HG02588 (cell line): Measurements from ENCODE around the gene NGEF.

Experiments
- ATAC-seq: cut with Tn5 transposase; IDR thresholded peaks from one replicate; pipeline ENCODE4 v1.9.1; 2021; ENCODE audit warnings: mild to moderate bottlenecking, moderate library complexity; ENCODE audit not compliant: unreplicated experiment

Gene NGEF

DNA sequence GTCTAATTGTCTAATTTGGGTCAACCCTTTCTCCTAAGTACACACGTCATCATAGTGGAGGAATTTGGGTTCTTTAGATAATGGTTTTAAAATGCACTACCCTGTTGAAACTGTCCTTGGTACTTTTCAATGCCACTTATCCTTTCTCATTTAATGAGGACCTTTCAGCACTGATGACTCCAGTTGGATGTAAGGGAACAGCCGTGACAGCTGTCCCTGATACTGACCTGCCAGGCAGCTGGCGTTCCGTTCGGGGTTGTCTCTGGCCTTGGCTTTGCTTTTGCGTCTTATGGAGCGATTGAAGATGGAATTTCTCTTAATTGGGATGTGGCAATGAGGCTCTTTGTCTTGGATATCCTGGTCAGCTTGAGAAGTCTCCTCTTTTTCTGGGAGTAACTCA is 38.7 kb downstream of the NGEF start:
- no peak for ATAC-seq

DNA sequence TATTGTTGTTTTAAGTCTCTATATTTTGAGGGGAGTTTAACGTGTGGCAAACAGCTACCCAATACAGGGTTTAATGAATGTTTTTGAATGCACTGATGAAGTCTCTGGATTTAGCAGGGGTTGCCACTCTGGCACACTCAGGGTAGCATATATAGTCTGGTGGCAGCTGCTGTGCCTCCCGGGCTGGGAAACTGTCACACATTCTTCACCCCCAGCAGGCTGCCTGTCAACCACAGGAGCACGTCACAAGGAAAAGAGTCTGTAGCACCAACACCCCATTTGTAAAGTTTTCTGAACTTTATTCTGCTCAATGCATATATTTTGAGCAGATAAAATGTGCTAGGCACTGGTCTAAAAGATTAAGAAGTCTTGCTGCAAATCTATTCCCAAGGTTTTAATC is 39.3 kb downstream of the NGEF start:
- no peak for ATAC-seq

DNA sequence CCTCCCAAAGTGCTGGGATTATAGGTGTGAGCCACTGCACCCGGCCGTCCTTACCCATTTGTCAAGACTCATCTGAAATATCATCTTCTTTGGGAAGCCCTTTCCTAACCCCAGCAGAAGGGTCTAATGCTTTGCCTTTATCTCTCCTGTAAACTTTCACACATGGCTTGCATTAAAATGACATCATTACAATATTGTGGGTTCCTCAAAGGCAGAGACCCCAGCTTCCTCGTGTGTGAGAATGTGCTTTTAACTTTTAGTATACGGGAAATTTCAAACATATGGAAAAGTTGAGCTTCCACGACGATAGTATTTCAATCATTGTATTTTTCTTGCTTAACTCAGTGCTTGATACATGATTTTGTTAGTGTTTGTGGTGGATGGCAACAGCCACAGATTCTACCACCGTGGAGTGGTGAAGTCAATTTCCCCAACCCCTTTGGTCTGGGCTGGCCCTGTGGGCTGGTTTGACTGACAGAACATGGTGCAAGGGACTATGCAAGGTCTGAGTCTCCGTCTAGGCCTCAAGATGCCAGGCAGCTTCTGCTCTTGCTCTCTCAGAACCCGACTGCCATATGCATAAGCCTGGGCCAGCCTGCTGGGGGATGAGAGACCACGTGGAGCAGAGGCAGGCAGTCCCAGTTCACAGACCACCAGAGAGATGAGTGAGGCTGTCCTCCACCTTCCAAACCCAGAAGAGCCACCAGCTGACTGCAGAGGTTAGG is 39.9 kb downstream of the NGEF start:
- no peak for ATAC-seq

DNA sequence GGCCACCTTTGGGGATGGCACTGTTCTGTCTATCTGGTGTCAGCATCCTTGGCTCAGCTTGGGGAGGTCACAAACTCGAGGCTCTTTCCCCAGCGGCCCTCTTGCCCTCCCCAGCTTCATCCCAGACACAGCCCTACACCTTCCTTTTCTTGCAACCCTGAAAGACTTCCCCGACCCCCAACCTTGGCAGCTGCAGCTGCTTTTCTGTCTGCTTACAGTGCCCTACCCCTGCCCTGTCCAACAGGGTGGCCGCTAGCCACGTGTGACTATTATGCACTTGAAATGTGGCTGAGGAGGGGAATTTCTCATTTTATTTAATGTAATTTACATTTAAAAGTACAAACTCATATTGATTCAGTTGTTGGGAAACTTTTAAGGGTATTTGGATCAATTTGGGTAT is 41.3 kb downstream of the NGEF start:
- no peak for ATAC-seq

DNA sequence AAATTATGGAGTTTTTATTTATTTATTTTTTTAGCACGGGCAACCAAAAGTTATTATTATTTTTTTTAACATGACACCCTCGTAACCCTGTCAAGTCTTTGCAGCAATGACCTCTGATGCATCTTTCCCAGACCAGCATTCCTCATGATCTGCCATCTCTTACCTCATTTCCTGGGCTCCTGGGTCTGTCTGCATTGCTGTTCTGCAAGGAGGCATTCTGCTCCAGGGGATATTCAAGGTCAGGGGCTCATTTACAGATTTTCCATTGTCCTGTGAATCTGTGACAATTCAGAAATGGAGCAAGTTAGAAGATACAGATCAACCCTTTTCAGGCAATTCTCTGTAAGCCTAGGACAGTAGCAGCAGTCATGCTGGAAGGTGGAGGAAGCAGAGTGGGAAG is 43.0 kb downstream of the NGEF start:
- ATAC-seq = no peak

DNA sequence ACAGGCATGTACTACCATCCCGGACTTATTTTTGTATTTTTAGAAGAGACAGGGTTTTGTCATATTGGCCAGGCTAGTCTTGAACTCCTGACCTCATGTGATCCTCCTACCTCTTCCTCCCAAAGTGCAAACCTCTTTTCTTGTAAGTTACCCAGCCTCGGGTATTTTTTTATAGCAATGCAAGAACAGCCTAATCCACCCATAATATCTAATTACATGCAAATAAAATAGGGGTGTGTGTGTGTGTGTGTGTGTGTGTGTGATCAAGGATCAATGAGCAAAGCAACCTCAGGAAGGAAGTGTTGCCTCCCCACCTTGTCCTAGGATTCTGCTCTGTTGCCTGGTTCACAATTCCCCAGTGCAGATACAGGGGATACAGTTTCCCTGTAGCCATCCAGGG is 45.6 kb downstream of the NGEF start:
- no peak for ATAC-seq

DNA sequence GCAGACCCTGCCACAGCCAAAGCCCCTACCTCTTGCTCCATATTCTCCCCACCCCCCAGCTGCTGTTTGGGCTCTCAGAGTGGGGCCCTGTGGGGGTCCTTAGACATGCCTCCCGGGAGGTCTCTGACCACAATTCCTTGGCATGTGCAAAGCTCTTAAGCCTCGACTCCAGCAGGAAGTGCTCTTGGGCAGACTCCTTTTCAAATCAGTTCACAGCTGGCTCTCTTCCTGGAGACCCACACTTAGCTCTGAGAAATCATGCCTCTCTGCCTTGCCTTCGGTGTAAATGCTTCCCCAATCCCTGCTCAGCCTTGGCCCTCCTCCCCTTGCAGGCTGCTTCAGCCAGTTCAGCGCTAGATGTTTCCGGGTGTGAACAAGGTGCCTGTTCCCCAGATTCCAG is 46.9 kb downstream of the NGEF start:
- ATAC-seq = no peak

DNA sequence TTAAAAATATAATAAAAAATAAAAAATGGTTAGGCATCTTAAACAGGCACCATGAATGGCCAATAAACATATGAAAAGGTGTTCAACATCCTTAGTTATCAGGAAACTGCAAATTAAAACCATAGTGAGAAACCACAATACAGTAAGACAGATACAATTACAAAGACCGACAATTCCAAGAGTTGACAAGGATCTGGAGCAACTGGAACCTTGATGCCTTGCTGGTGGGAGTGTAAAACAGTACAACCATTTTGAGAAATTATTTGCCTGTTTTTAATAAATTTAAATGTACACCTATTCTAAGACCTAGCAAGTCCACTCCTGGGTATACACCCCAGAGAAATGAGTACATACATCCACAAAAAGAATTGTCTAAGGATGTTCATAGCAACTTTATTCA is 49.1 kb downstream of the NGEF start:
- no peak for ATAC-seq

DNA sequence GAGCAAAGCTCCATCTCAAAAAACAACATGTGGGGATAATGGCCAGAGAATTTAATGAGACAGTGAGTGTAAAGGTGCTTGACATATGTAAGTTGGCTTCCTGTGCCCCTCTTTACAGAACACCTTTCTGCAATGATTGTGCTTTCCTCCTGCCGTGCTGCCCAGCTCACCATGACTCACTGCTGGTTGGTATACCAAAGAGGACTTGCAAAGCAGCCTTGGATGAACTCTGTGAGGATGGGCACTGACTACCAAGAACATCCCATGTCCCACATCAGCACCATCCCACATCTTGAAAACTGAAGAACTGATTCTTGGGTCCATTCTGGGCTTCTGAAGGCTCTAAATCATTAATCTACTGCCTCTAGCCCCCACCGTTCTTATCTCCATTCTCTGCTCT is 52.2 kb downstream of the NGEF start:
- ATAC-seq = no peak

DNA sequence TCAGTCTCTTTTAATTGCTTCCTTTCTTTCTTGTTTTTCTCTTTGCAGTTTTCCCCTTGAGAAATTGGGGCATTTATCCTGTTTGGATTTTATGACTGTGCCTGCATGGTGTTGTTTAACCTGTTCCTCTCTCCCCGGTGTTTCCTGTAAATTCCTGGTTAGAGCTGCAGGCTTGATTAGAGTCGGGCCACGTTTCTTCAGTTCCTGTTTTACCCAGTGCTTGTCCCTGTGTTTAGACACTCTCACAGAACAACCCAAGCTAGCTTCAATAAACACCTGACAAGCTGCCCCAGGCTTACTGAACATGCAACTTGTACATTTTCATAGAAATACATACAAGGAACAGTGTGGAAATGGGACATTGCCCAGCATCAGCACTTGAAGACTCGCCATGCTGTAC is 53.9 kb downstream of the NGEF start:
- no peak for ATAC-seq

DNA sequence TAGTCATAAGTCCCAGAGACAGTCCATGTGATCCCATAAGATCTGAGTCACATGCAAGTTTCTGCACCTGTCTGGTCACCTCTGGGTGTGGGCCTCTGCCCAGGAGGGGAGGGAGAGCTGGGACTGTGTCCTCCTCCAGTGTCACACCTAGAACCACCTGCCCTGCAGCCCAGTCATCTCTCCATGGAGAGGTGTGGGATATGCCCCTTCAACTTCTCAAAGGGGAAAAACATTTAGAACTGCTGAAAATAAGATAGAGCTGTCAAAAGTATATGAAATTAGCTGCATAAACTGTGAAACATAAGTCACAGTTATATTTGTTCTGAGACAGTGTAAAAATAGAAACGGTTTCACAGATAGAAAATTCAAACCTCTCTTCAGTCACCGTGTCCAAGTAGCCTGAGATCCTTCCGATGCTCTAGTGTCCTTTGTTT is 55.4 kb downstream of the NGEF start:
- no peak for ATAC-seq

DNA sequence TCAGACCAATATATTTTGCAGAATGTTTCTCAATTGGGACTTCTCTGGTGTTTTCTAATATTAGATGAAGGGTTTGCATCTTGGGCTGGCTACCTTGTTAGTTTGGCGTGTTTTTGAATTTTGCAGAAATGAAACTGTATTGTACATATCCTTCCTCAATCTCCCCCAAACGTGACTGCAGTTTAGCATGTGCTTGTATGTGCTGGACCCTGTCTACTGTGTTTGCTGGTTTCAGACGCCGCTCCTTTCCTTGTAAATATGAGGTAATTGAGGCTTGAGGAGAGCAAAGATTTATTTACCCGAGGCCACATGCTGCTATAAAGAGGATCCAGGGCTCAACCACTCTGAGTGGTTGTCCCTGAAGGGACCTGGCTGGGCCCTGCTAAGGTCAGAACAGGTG is 57.2 kb downstream of the NGEF start:
- ATAC-seq = no peak

DNA sequence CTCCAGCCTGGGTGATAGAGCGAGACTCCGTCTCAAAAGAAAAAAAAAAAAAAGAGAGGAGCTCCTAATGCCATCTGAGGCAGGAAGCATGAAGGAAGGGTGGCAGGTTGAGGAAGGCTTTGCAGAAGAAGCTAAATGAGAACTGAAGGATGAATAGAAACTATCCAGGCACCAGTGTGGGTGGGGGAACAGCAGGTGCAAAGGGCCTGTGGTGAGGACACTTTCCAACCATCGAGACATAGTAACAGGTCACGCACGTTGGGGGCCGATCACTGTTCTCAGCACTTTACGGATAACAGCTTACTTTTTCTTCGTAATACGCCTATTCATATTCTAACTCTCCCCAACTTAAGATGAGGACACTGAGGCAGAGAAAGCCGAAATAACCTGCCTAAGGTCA is 58.4 kb downstream of the NGEF start:
- ATAC-seq = no peak

DNA sequence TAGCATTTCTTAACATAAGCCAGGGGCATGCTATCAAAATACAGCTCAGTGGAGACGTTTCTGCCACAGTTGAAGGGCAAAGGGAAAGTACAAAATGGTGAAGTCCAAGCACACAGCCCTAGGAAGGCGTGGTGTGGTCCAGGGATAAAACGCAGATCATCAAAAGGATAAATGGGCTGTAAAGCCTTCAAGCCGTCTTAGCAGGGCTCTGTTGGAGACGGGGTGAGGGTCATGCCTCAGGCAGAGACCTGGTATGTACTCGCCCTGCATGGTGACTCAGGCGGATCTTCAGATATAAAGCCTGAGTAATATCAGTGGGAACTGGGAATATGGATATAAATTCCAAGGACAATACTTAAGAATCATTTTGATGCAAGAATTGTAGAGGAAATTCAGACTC is 61.2 kb downstream of the NGEF start:
- no peak for ATAC-seq

DNA sequence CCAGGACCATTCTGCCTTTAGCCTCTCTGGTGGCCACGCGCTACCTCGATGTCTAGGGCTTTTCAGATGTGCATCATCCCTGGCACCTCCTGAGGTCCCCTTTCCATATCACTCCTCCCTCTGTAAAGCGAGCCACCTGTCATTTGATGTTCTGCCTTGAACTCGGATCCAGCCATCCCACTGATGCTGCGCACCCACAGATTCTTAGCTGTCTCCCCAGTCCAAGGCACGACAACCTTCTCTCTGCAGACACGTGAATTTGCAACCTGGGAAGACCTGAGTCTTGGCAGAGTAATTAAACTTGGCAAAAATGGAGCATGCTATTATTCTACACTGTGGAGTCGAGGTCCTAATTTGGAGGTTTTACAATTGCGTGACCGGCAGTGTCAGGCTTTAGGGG is 61.9 kb downstream of the NGEF start:
- no peak for ATAC-seq

DNA sequence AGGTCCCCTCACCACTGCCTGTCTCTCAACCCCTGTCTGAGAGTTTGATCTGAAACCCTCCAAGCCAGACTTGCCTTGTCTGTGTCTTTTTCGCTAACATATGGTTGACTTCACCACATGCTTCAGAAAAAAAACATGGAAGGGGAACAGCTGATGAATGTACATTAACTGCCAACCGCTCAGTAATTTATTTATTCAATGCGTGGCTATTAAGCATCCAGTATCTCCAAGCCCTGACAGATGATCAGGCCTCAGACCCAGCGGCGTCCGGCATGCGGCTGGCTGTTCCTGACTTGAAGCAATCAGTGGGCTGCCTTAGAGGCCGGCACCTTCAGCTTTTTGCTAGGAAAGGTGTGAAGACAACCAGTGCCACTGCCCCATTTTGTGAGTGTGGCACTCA is 62.3 kb downstream of the NGEF start:
- no peak for ATAC-seq

DNA sequence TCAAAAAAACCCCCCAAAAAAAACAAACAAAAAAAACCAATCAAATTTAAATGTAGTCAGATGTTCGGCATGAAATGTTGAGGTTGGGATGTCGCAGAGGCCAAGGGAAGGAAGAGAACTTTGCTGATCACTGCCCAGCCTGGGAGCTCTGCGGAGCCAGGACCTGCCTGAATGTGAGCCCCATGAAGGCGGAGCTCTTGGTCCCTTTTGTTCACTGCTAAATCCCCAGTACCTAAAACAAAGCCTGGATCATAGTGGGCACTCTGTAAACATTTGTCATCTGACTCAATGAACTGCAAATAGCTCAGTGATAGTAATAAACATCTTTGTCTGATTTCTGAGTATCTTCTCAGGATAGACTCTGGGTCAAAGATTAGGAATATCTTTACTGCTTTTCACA is 64.0 kb downstream of the NGEF start:
- no peak for ATAC-seq

DNA sequence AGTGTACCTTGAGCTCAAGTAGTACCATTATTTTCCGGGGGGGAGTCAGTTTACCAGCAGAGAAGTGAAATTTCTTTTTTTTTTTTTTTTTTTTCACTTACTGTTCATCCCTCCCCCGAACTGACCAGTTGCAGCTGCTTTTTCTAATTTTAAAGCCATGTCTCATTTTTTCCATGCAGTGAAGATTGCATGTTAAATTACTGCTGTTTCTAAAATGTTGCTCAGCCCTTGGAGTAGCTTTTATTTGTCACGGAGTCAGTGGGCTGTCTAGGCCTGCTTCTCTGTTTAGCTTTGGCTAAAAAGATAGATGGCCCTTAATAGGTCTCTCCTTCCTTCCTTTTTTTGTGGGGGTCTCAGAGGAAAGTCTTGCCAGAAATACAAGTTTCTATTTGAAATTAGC is 70.2 kb downstream of the NGEF start:
- ATAC-seq = no peak

DNA sequence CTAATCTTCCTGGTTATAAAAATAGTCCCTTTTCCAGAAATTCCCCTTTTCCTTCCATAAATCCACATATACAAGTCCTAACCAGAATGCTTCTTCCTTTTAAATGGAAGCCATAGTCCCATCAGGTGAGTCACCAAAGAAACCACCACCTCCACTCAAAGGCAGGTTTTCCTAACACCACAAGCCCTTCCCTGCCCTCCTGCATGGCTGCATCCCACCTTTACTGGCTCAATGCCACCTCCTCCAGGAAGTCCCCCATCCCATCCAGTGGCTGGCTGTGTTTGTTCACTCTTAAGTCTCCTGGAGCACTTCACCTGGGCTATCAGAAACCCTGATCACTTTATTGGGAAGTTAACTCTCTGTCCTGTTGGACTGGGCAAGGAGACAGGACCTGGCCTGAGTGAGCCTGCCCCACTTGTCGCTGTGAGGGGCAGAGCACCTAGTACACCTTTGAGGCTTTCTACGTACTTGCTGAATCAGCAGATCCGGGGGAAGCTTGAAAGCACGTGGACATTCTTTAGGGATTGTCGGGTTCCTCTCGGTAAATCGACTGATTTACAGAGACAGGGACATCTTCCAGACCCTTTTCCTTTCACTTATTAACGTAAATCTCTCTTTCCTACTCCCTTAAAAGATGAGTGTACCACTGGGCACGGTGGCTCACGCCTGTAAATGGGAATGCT is 71.0 kb downstream of the NGEF start:
- no peak for ATAC-seq

DNA sequence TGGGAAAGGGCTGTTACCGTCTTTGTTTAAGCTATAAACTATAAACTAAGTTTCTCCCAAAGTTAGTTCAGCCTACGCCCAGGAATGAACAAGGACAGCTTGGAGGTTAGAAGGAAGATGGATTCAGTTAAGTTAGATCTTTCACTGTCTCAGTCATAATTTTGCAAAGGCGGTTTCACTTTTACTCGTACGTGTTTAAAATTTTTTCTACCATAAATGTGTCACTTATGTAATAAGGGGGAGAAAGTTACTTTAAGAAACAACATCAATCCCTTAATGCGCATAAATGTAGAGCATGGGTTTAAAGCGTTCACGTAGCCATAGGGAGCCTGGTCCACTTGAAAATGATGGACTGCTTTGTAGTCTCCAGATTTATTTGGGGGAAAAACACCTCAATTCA is 71.7 kb downstream of the NGEF start:
- ATAC-seq = no peak

DNA sequence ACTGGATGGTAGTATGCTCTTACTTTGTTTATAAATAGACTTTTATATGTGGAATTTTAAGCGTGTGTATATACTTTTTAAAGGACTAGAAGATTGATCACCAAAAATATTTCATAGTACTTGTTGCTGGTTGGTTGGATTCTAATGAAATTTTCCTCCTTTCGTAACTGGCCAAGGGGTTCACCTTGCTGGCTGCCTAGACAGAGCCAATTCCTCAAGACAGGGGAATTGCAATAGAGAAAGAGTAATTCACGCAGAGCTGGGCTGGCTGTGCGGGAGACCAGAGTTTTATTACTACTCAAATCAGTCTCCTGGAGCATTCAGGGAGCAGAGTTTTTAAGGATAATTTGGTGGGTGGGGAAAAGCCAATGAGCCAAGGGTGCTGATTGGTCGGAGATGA is 72.3 kb downstream of the NGEF start:
- ATAC-seq = no peak

DNA sequence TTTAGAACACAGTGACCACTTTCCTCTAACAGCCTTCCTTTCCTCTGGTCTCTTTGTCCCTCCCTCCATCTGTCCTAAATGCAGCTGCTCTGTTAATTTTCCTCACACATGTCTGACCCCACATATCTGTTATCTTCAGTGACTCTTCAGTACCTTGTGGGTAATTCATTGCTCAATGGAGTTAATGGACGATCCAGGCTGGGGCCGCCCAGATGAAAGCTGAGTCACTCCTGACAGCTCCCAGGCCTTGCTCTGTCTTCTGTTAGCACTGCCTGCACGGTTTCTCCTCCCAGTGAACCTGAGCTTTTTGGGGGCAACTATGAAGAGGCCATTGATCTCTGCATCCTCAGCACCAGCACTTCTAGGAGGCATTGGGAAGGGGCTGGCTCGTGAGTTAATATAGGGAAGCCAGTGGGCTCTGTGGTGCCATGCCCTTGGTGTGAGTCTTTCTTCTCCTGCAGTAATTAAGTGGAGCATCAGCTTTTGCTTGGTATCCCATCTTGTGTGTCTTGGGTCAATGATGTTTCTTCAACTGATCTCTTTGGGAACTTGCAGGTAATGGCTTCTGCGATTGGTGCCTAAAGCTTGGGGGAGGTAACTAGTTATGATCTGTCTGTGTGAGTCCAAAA is 75.7 kb downstream of the NGEF start:
- ATAC-seq = no peak
